H1 (cell line): ENCODE measurements around the gene OLFML2A. TPM values are rescaled to one million over a fixed set of nuclear protein-coding genes. Genes with fewer than 3 reads are reported as not detected.
A peak's percentile ranks its signal among the peaks of the same experiment; 100 is the strongest.

ENCODE experiments used
- CTCF ChIA-PET: fragments of 300-600 bp; sonication (Branson Sonifier 250); formaldehyde crosslinking; loops from one replicate; lab custom pipeline; 2021; ENCODE audit not compliant: partially characterized antibody; lab: Charles Lee
- POLR2A ChIA-PET: fragments of 300-600 bp; sonication (Branson Sonifier 250); formaldehyde crosslinking; loops from one replicate; lab custom pipeline; 2021; ENCODE audit warnings: inconsistent platforms; ENCODE audit not compliant: partially characterized antibody; lab: Charles Lee
- DNase-seq, 2 experiments: peaks; one replicate each; pipeline versions ENCODE4 v3.0.0 to v3.0.0-alpha.2; 2010 to 2022; ENCODE audit warnings: low spot score in 2 of 2, low read depth in 1 of 2, mixed read lengths in 1 of 2
- FAIRE-seq: peaks from 2 replicates; lab custom pipeline; 2011; peaks lifted over from hg19 to GRCh38; lab: Jason Lieb, UNC
- H2AFZ ChIP-seq: 2 replicates; pipeline ENCODE4 v1.8.1; 2012; ENCODE audit warnings: low read length, inconsistent platforms
- H2AK5ac ChIP-seq: 2 replicates; pipeline ENCODE4 v1.6.1; 2013; ENCODE audit warnings: low read depth, low read length
- H2BK120ac ChIP-seq: replicated peaks from 2 replicates; pipeline ENCODE3; 2013; ENCODE audit warnings: low read depth, low read length, inconsistent platforms
- H2BK12ac ChIP-seq: 2 replicates; pipeline ENCODE4 v1.6.1; 2013; ENCODE audit warnings: low read depth, low read length
- H2BK15ac ChIP-seq: 2 replicates; pipeline ENCODE4 v1.6.1; 2013; ENCODE audit warnings: low read length
- H2BK20ac ChIP-seq: 2 replicates; pipeline ENCODE4 v1.6.1; 2013; ENCODE audit warnings: low read length
- H2BK5ac ChIP-seq: 2 replicates; pipeline ENCODE4 v1.6.1; 2013; ENCODE audit warnings: low read depth, low read length
- H3K14ac ChIP-seq: 2 replicates; pipeline ENCODE4 v1.6.1; 2013; ENCODE audit warnings: inconsistent platforms; ENCODE audit not compliant: insufficient read length
- H3K18ac ChIP-seq: 2 replicates; pipeline ENCODE4 v1.6.1; 2013; ENCODE audit warnings: low read length; ENCODE audit errors: extremely low read depth
- H3K23ac ChIP-seq: 2 replicates; pipeline ENCODE4 v1.6.1; 2013; ENCODE audit warnings: inconsistent platforms; ENCODE audit not compliant: insufficient read length
- H3K23me2 ChIP-seq: 2 replicates; pipeline ENCODE4 v1.6.1; 2013; ENCODE audit warnings: low read depth, low read length
- H3K27ac ChIP-seq: 2 replicates; pipeline ENCODE4 v1.6.1; 2011; ENCODE audit warnings: low read depth, low read length, inconsistent platforms
- H3K27me3 ChIP-seq, 4 experiments: replicated peaks in 1 of 4; 1 replicate in 1 of 4; 2 replicates in 3 of 4; pipeline versions ENCODE4 v1.6.1 to v1.8.1; 2011 to 2013; ENCODE audit warnings: low read length in 3 of 4, mild to moderate bottlenecking in 3 of 4, inconsistent platforms in 2 of 4, mixed read lengths in 2 of 4, moderate library complexity in 1 of 4; ENCODE audit not compliant: control insufficient read depth in 3 of 4, insufficient read depth in 3 of 4; ENCODE audit errors: extremely low read depth in 1 of 4
- H3K36me3 ChIP-seq, 4 experiments: 2 replicates each; pipeline versions ENCODE4 v1.6.1 to v1.8.1; 2011 to 2013; ENCODE audit warnings: mild to moderate bottlenecking in 4 of 4, low read length in 3 of 4, moderate library complexity in 2 of 4, control low read depth in 1 of 4, inconsistent platforms in 1 of 4; ENCODE audit not compliant: insufficient read depth in 4 of 4, control insufficient read depth in 2 of 4
- H3K4ac ChIP-seq: replicated peaks from 2 replicates; pipeline ENCODE3; 2013; ENCODE audit warnings: low read length, low read depth, mixed read lengths, inconsistent platforms; ENCODE audit not compliant: insufficient read length
- H3K4me1 ChIP-seq, 4 experiments: replicated peaks in 1 of 4; 1 replicate in 1 of 4; 2 replicates in 3 of 4; pipeline versions ENCODE4 v1.6.1 to v1.8.1; 2011 to 2013; ENCODE audit warnings: low read length in 3 of 4, inconsistent platforms in 2 of 4, mixed read lengths in 1 of 4; ENCODE audit not compliant: insufficient read depth in 4 of 4, control insufficient read depth in 3 of 4
- H3K4me2 ChIP-seq, 2 experiments: 2 replicates each; pipeline versions ENCODE4 v1.6.1 to v1.8.1; 2011 to 2013; ENCODE audit warnings: low read depth in 2 of 2, low read length in 2 of 2, control low read depth in 1 of 2, inconsistent platforms in 1 of 2, mild to moderate bottlenecking in 1 of 2; ENCODE audit not compliant: insufficient read depth in 1 of 2
- H3K4me3 ChIP-seq, 4 experiments: fragments of 200-600, 300-600 bp in 1 of 4; sonication (generic), shearing (Covaris generic), sonication (Bioruptor Twin) in 1 of 4; 2 replicates each; pipeline versions ENCODE4 v1.5.1 to v1.8.1; 2011 to 2016; ENCODE audit warnings: low read length in 4 of 4, low read depth in 3 of 4, control low read depth in 2 of 4, inconsistent platforms in 2 of 4, mild to moderate bottlenecking in 2 of 4, mixed read lengths in 1 of 4, moderate library complexity in 1 of 4; ENCODE audit not compliant: insufficient read depth in 2 of 4; ENCODE audit errors: extremely low read depth in 1 of 4
- H3K56ac ChIP-seq: replicated peaks from 2 replicates; pipeline ENCODE3; 2013; ENCODE audit warnings: low read depth, mild to moderate bottlenecking, mixed read lengths, low read length, inconsistent platforms; ENCODE audit not compliant: insufficient read length
- H3K79me1 ChIP-seq: 2 replicates; pipeline ENCODE4 v1.6.1; 2013; ENCODE audit warnings: low read depth, low read length, control low read depth
- H3K79me2 ChIP-seq, 2 experiments: 2 replicates each; pipeline versions ENCODE4 v1.6.1 to v1.8.1; 2012 to 2013; ENCODE audit warnings: low read length in 2 of 2, mild to moderate bottlenecking in 2 of 2, inconsistent platforms in 1 of 2; ENCODE audit not compliant: insufficient read depth in 2 of 2, control insufficient read depth in 1 of 2
- H3K9ac ChIP-seq, 4 experiments: replicated peaks in 1 of 4; 1 replicate in 1 of 4; 2 replicates in 3 of 4; pipeline versions ENCODE4 v1.6.1 to v1.8.1; 2011 to 2013; ENCODE audit warnings: low read depth in 3 of 4, low read length in 3 of 4, control low read depth in 2 of 4, mild to moderate bottlenecking in 2 of 4, moderate library complexity in 2 of 4, inconsistent platforms in 1 of 4; ENCODE audit errors: extremely low read depth in 1 of 4
- H3K9me3 ChIP-seq, 2 experiments: 2 replicates each; pipeline versions ENCODE4 v1.6.1 to v1.8.1; 2012 to 2013; ENCODE audit warnings: mild to moderate bottlenecking in 2 of 2, moderate library complexity in 2 of 2, control low read depth in 1 of 2, inconsistent platforms in 1 of 2, low read depth in 1 of 2, low read length in 1 of 2, mixed read lengths in 1 of 2; ENCODE audit not compliant: insufficient read depth in 2 of 2
- H4K20me1 ChIP-seq, 2 experiments: replicated peaks in 1 of 2; 2 replicates each; pipeline versions ENCODE3 to v1.8.1; 2011 to 2013; ENCODE audit warnings: inconsistent platforms in 2 of 2, low read length in 2 of 2, mild to moderate bottlenecking in 1 of 2; ENCODE audit not compliant: insufficient read depth in 2 of 2, control insufficient read depth in 1 of 2
- H4K5ac ChIP-seq: 2 replicates; pipeline ENCODE4 v1.6.1; 2013; ENCODE audit warnings: low read length, low read depth, mixed read lengths, inconsistent platforms; ENCODE audit not compliant: insufficient read length
- H4K8ac ChIP-seq: 2 replicates; pipeline ENCODE4 v1.8.0; 2013; ENCODE audit warnings: mild to moderate bottlenecking, moderate library complexity, low read length, inconsistent platforms; ENCODE audit not compliant: insufficient read depth; ENCODE audit errors: extremely low read depth
- H4K91ac ChIP-seq: replicated peaks from 2 replicates; pipeline ENCODE3; 2013; ENCODE audit warnings: low read length, mixed read lengths, inconsistent platforms; ENCODE audit not compliant: insufficient read length
- BACH1 ChIP-seq: IDR thresholded peaks from 2 replicates; pipeline ENCODE4 v1.6.1; 2012; ENCODE audit warnings: low read length, improper control_type of control experiment
- CEBPB ChIP-seq: IDR thresholded peaks from 2 replicates; pipeline ENCODE4 v1.6.1; 2012; ENCODE audit warnings: low read depth, low read length
- CREB1 ChIP-seq: IDR thresholded peaks from 2 replicates; pipeline ENCODE4 v1.6.1; 2012; ENCODE audit warnings: inconsistent platforms
- JUN ChIP-seq: IDR thresholded peaks from 2 replicates; pipeline ENCODE4 v1.6.1; 2011; ENCODE audit warnings: low read depth, mild to moderate bottlenecking, improper control_type of control experiment, low read length
- PHF8 ChIP-seq: fragments of 200-600 bp; sonication (generic); conservative IDR thresholded peaks from 2 replicates; pipeline ENCODE4 v1.7.1; 2012; ENCODE audit warnings: low read depth, mild to moderate bottlenecking, inconsistent platforms, low read length, moderate library complexity
- POLR2A ChIP-seq, 2 experiments: IDR thresholded peaks; 1 replicate in 1 of 2; 2 replicates in 1 of 2; pipeline ENCODE4 v1.6.1; 2011; ENCODE audit warnings: low read depth in 2 of 2, low read length in 2 of 2, mild to moderate bottlenecking in 2 of 2; ENCODE audit errors: control extremely low read depth in 1 of 2
- POU5F1 ChIP-seq: IDR thresholded peaks from 2 replicates; pipeline ENCODE4 v1.6.1; 2011; ENCODE audit warnings: low read depth, mild to moderate bottlenecking, low read length, moderate library complexity
- SRF ChIP-seq: IDR thresholded peaks from 2 replicates; pipeline ENCODE4 v1.6.1; 2011; ENCODE audit warnings: mild to moderate bottlenecking, low read depth, low read length, moderate library complexity
- WGBS, 2 experiments: shearing (Covaris generic) in 1 of 2; methylation state at CpG; one replicate each; pipeline versions ENCODE4 v1.1.6 to v1.1.7; 2013 to 2015; ENCODE audit warnings: low lambda C conversion rate in 2 of 2, mixed read lengths in 2 of 2, inconsistent platforms in 1 of 2, low coverage in 1 of 2, missing lambda C conversion rate in 1 of 2; ENCODE audit not compliant: insufficient replicate concordance in 2 of 2, insufficient coverage in 1 of 2, insufficient read length in 1 of 2; ENCODE audit errors: extremely low coverage in 1 of 2, missing lambda C conversion rate in 1 of 2; 5-methylcytosine and 5-hydroxymethylcytosine counted together
- polyA plus RNA-seq, 7 experiments: library from polyadenylated mRNA; depleted of rRNA in 3 of 7; stranded (reverse) in 5 of 7; unstranded in 2 of 7; fragments of >200 nt in 5 of 7; fragments of 200-250 nt in 2 of 7; gene quantifications; 1 replicate in 5 of 7; 2 replicates in 1 of 7; 4 replicates in 1 of 7; pipeline versions ENCODE4 v1.2.1 to v1.2.3, GENCODE V29; 2011 to 2013; ENCODE audit warnings: missing spikeins in 2 of 7, mixed read lengths in 2 of 7
- total RNA-seq: library from RNA; stranded (reverse); fragmentation: NEBNext Ultra II Directional; extraction: Animal tissue kit (Norgen Biotek cat#: 25700); gene quantifications from 2 replicates; pipeline ENCODE4 v1.2.1, GENCODE V29; 2021
- TF ChIP-seq, protein P1 (sequence below): IDR thresholded peaks from 2 replicates; pipeline ENCODE4 v1.6.1; 2011; ENCODE audit warnings: low read length, improper control_type of control experiment

The OLFML2A gene
- total and polyA plus RNA-seq, 2 of the 8 experiments (the other 6 are each of a cell fraction or from before 2014, with no cell fraction given), result 7.8 to 11.5 TPM

DNA sequence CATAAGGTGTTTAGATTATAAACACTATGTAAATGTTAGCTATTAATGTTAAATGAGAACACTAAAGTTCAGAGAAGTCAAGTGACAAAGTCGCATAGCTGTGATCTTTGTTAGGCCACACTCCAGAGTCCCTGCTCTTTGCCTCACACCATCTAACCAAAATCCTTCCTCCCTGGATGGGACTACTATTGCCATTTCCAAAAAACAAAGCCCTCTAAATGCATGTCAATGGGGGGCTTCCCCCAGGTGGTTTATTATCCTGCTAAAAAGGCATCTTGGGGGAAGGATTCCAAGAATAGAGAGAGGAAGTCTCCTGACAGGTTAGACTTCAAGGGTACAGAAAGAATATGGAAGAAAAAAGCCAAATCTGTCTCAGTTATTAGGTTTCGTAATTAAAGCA, 16.2 kb upstream of the OLFML2A start:
- H2BK12ac ChIP-seq, result no peak overlapping the region
- H3K36me3 ChIP-seq, result no peaks in the 10 kb centered on the region
- no peaks in the 10 kb centered on the region for H3K79me1 ChIP-seq
- no peak overlapping the region for H3K14ac ChIP-seq
- H4K20me1 ChIP-seq, result no peaks in the 10 kb centered on the region
- peak overlapping the region; percentile 1; the same call in 1 of the 2 replicates for H3K27ac ChIP-seq
- no peak overlapping the region for H2BK120ac ChIP-seq
- no peak overlapping the region for H4K5ac ChIP-seq
- H3K4me2 ChIP-seq, result peak overlapping the region; percentile 60 to 61; a peak in 3 of 4 replicates
- H3K4me3 ChIP-seq, result peak overlapping the region in 3 of 4 experiments; percentile 9 to 50 (median 12); a peak in 3 of 8 replicates
- no peaks in the 10 kb centered on the region for H3K27me3 ChIP-seq
- 0 out of 2 replicates have a peak, but pooled peaks cover 3% of the 10 kb centered on the region for H3K23me2 ChIP-seq
- no peak overlapping the region for H3K9ac ChIP-seq
- no peak overlapping the region for H2AFZ ChIP-seq
- no peak overlapping the region for H3K23ac ChIP-seq
- H2AK5ac ChIP-seq, result no peak overlapping the region
- H2BK5ac ChIP-seq, result no peak overlapping the region
- H3K4me1 ChIP-seq, result peaks cover 6 to 43% (median 27%) of the 10 kb centered on the region in 4 experiments; a peak in 5 of 7 replicates
- no peak overlapping the region for H3K56ac ChIP-seq
- peaks cover 0 to 84% of the 10 kb centered on the region in 2 experiments; a peak in 3 of 4 replicates for H3K79me2 ChIP-seq
- H3K18ac ChIP-seq, result no peak overlapping the region
- no peak overlapping the region for H2BK20ac ChIP-seq
- DNase-seq (peak in 1 of 2 experiments; percentile 72), FAIRE-seq (peak; percentile 68)
- no peak overlapping the region for H4K8ac ChIP-seq
- POLR2A ChIA-PET, result interaction anchor here (0.6 to 5.5 kb wide), 9 partner anchors 9 to 100 kb away, joined by 3 to 50 read pairs (median 4); partner anchors contain the start of gene NR6A1
- no peak overlapping the region for H2BK15ac ChIP-seq
- 0% methylated on average over 2 of the region's 2 CpGs; no CpG with 5 or more reads in 1 of the 2 experiments for WGBS, 2 experiments
- CTCF ChIA-PET, result interaction anchor here (0.7 to 5.5 kb wide), 9 partner anchors 8 to 144 kb away, joined by 3 to 31 read pairs (median 5); partner anchors contain the start of genes OLFML2A and WDR38
- no peak overlapping the region for H3K4ac ChIP-seq
- no peaks in the 10 kb centered on the region for H3K9me3 ChIP-seq
- H4K91ac ChIP-seq, result no peak overlapping the region
- TF ChIP-seq POLR2A (IDR thresholded peaks at IDR 0.05; ENCODE audit: control extremely low read depth in 1 of 2, low read depth in 2 of 2, low read length in 2 of 2), result peak in 1 of 2 experiments; percentile 35; a peak in 1 of 3 replicates
- no peak for TF ChIP-seq BACH1
- 0 out of 2 replicates have a peak, but pooled peaks have one; percentile 11 for TF ChIP-seq CEBPB
- peak; percentile 53; the same call in 1 of the 2 replicates for TF ChIP-seq POU5F1
- no peak for TF ChIP-seq JUN
- TF ChIP-seq, protein P1, sequence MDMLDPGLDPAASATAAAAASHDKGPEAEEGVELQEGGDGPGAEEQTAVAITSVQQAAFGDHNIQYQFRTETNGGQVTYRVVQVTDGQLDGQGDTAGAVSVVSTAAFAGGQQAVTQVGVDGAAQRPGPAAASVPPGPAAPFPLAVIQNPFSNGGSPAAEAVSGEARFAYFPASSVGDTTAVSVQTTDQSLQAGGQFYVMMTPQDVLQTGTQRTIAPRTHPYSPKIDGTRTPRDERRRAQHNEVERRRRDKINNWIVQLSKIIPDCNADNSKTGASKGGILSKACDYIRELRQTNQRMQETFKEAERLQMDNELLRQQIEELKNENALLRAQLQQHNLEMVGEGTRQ, result no peak
- no peak for TF ChIP-seq CREB1
- no peak for TF ChIP-seq PHF8
- TF ChIP-seq SRF, result no peak
